K562 (cell line): ENCODE data around the gene BIVM. TPM values are rescaled to one million over a fixed set of nuclear protein-coding genes. Genes with fewer than 3 reads are reported as not detected.

Experiments used
- ATAC-seq: fragments of 200-7000 bp; cut with Tn5 transposase; 3 replicates; pipeline ENCODE4 v1.9.1; 2020; ENCODE audit warnings: moderate library complexity
- BruUV-seq: library from RNA; stranded (reverse); fragments of 400-500 nt; replicated peaks from 2 replicates; lab custom pipeline; 2021; lab: Mats Ljungman, UMichigan
- CTCF ChIA-PET: fragments of 300-600 bp; formaldehyde crosslinking; extraction: SDS; loops from one replicate; lab custom pipeline; 2021; ENCODE audit warnings: low intra/inter-chr PET ratio; lab: Yijun Ruan, JAX
- POLR2A ChIA-PET: fragments of 300-600, 350-650 bp; sonication (Branson Sonifier 250); formaldehyde crosslinking; extraction: SDS; loops from one replicate; lab custom pipeline; 2021; ENCODE audit warnings: antibody characterized with exemption, inconsistent platforms; lab: Yijun Ruan, JAX
- DNase-seq, 4 experiments: peaks; one replicate each; pipeline versions ENCODE4 v3.0.0 to v3.0.0-alpha.2; 2011 to 2018; ENCODE audit warnings: low spot score in 3 of 4, mixed read lengths in 3 of 4; ENCODE audit errors: extremely low read depth in 1 of 4
- FAIRE-seq: peaks from 2 replicates; lab custom pipeline; 2011; peaks lifted over from hg19 to GRCh38; lab: Jason Lieb, UNC
- H2AFZ ChIP-seq: 2 replicates; pipeline ENCODE4 v1.6.0; 2011; ENCODE audit warnings: low read depth, low read length, control low read depth, inconsistent platforms
- H3K27ac ChIP-seq: fragments of 200-600 bp; 3 replicates; pipeline ENCODE4 v1.8.0; 2011; ENCODE audit warnings: low read depth, mild to moderate bottlenecking, control low read depth, inconsistent platforms, low read length, moderate library complexity, mixed read lengths; ENCODE audit errors: extremely low read depth
- H3K27me3 ChIP-seq, 2 experiments: fragments of 300-600 bp in 1 of 2; 2 replicates in 1 of 2; 3 replicates in 1 of 2; pipeline versions ENCODE4 v1.6.0 to v1.8.0; 2011; ENCODE audit warnings: inconsistent platforms in 2 of 2, low read length in 2 of 2, mild to moderate bottlenecking in 1 of 2, mixed read lengths in 1 of 2, moderate library complexity in 1 of 2; ENCODE audit not compliant: control insufficient read depth in 2 of 2, insufficient read depth in 2 of 2
- H3K36me3 ChIP-seq: fragments of 300-600 bp; 3 replicates; pipeline ENCODE4 v1.8.0; 2011; ENCODE audit warnings: mild to moderate bottlenecking, low read length, inconsistent platforms; ENCODE audit not compliant: control insufficient read depth, insufficient read depth
- H3K4me1 ChIP-seq, 2 experiments: fragments of 200-600 bp in 1 of 2; replicated peaks in 1 of 2; 2 replicates in 1 of 2; 3 replicates in 1 of 2; pipeline versions ENCODE4 v1.5.1 to v1.8.0; 2011; ENCODE audit warnings: inconsistent platforms in 2 of 2, low read length in 2 of 2, mild to moderate bottlenecking in 1 of 2, mixed read lengths in 1 of 2, moderate library complexity in 1 of 2; ENCODE audit not compliant: control insufficient read depth in 2 of 2, insufficient read depth in 2 of 2
- H3K4me2 ChIP-seq: 2 replicates; pipeline ENCODE4 v1.6.1; 2011; ENCODE audit warnings: low read length, control low read depth, inconsistent platforms, mixed read lengths; ENCODE audit not compliant: insufficient read depth
- H3K4me3 ChIP-seq: fragments of 200-600 bp; sonication (generic), shearing (Covaris generic); 2 replicates; pipeline ENCODE4 v1.5.1; 2016; ENCODE audit warnings: control low read depth, inconsistent platforms
- H3K79me2 ChIP-seq: fragments of 200-600 bp; 3 replicates; pipeline ENCODE4 v1.8.0; 2011; ENCODE audit warnings: low read length, inconsistent platforms; ENCODE audit not compliant: control insufficient read depth, insufficient read depth
- H3K9ac ChIP-seq, 2 experiments: 2 replicates each; pipeline versions ENCODE4 v1.6.0 to v1.6.1; 2011; ENCODE audit warnings: low read depth in 2 of 2, low read length in 2 of 2, control low read depth in 1 of 2, inconsistent platforms in 1 of 2, mild to moderate bottlenecking in 1 of 2, mixed read lengths in 1 of 2; ENCODE audit not compliant: insufficient read depth in 1 of 2
- H3K9me1 ChIP-seq: one replicate; pipeline ENCODE4 v1.6.0; 2011; ENCODE audit warnings: inconsistent platforms, mild to moderate bottlenecking, low read length, moderate library complexity; ENCODE audit not compliant: control insufficient read depth, insufficient read depth
- H3K9me3 ChIP-seq: replicated peaks from 2 replicates; pipeline ENCODE4 v1.5.1; 2011; ENCODE audit warnings: low read depth, low read length, inconsistent platforms; ENCODE audit not compliant: control insufficient read depth, insufficient read depth
- H4K20me1 ChIP-seq: replicated peaks from 2 replicates; pipeline ENCODE4 v1.6.1; 2011; ENCODE audit warnings: low read length, inconsistent platforms, mixed read lengths; ENCODE audit not compliant: control insufficient read depth, insufficient read depth
- CREM ChIP-seq: IDR thresholded peaks from 2 replicates; pipeline ENCODE4 v1.6.1; 2014; ENCODE audit warnings: antibody characterized with exemption, low read depth
- HNRNPLL ChIP-seq: fragments of 200-400 bp; formaldehyde crosslinking; IDR thresholded peaks from 2 replicates; pipeline ENCODE4 v1.6.1; 2017; ENCODE audit warnings: low read length, low read depth, mild to moderate bottlenecking; ENCODE audit not compliant: poor library complexity, severe bottlenecking
- HNRNPUL1 ChIP-seq: fragments of 200-400 bp; formaldehyde crosslinking; IDR thresholded peaks from 2 replicates; pipeline ENCODE4 v1.6.1; 2017; ENCODE audit warnings: low read length
- TCFL5 ChIP-seq: fragments of 250-450 bp; sonication (Bioruptor Pico); conservative IDR thresholded peaks from 2 replicates; pipeline ENCODE4 v1.6.1; 2021; ENCODE audit warnings: mild to moderate bottlenecking, moderate library complexity, matching md5 sums
- ZNF143 ChIP-seq: sonication (generic); formaldehyde crosslinking; IDR thresholded peaks from 2 replicates; pipeline ENCODE4 v1.9.0; 2022; ENCODE audit warnings: mild to moderate bottlenecking, missing genetic modification reagents
- WGBS: fragments of 100-300 bp; shearing (Covaris generic); methylation state at CpG from one replicate; pipeline ENCODE4 v1.1.6; 2016; ENCODE audit warnings: low coverage, mixed read lengths; ENCODE audit not compliant: insufficient coverage; ENCODE audit errors: missing lambda C conversion rate; 5-methylcytosine and 5-hydroxymethylcytosine counted together
- in situ Hi-C: fragments of 300-500 bp; cut with MboI; formaldehyde crosslinking; loops from 4 replicates; pipeline ENCODE4 v1.15.0; 2018; ENCODE audit warnings: inconsistent platforms, mixed read lengths
- intact Hi-C: fragments of 100-400 bp; cut with micrococcal nuclease; formaldehyde crosslinking; loops from 2 replicates; pipeline ENCODE4 v1.14.2; 2022
- polyA plus RNA-seq, 8 experiments: library from polyadenylated mRNA; depleted of rRNA in 4 of 8; stranded (reverse) in 5 of 8; unstranded in 3 of 8; fragments of >200 nt; fragmentation: Nextera tagmentation in 2 of 8; fragmentation: Illumina TruSeq in 1 of 8; extraction: Ambion mirVana in 2 of 8; extraction: Trizol in 1 of 8; gene quantifications; 2 replicates each; pipeline versions ENCODE4 v1.2.1 to v1.2.3, GENCODE V29; 2011 to 2014; ENCODE audit warnings: inconsistent platforms in 1 of 8, missing spikeins in 1 of 8
- total RNA-seq, 7 experiments: library from RNA; depleted of rRNA in 6 of 7; stranded (reverse); fragments of >200 nt in 6 of 7; fragmentation: Illumina TruSeq in 2 of 7; extraction: Trizol in 2 of 7; gene quantifications; 2 replicates each; pipeline versions ENCODE4 v1.2.1 to v1.2.3, GENCODE V29; 2011 to 2021; ENCODE audit warnings: low replicate concordance in 1 of 7
- TF ChIP-seq, protein P1 (sequence below): fragments of 450-650 bp; IDR thresholded peaks from 2 replicates; pipeline ENCODE4 v1.7.1; 2018; ENCODE audit warnings: mild to moderate bottlenecking, low read depth; ENCODE audit not compliant: partially characterized antibody

BIVM gene
- total and polyA plus RNA-seq, 9 of the 15 experiments (the other 6 are each of a cell fraction or from before 2014, with no cell fraction given): 3.6 to 23.1 (median 16.8) TPM

DNA sequence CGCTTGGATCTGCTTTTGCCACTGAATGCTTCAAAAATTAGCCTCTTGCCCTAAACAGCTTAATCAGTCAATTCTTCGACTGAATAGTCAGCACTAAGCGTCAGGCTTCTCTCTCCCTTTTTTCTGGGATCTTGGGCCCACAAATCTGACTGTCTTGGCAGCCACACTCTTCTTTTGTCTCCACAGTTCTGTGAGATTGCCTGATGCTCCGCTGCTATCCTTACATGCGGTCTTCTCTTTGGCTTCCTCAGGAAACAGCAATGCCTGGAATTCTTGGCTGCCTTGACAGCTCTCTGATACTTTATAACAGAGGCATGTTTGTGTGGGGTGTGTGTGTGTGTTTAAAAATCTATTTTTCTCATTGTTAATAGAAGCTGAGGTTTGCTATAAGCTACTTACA, 79.6 kb downstream of the BIVM start:
- Histone ChIP-seq H3K27me3 (no peaks in the 10 kb centered on the region), H2AFZ (no peak overlapping the region), H3K4me1 (no peaks in the 10 kb centered on the region), H3K4me3 (no peak overlapping the region), H3K4me2 (no peak overlapping the region), H3K27ac (no peak overlapping the region), H3K79me2 (no peaks in the 10 kb centered on the region), H4K20me1 (no peaks in the 10 kb centered on the region), H3K36me3 (peaks cover 20% of the 10 kb centered on the region; the same call in 1 of the 3 replicates), H3K9me1 (no peaks in the 10 kb centered on the region), H3K9ac (no peak overlapping the region), H3K9me3 (no peaks in the 10 kb centered on the region)
- ChIA-PET CTCF (no interaction called here), POLR2A (no interaction called here)
- FAIRE-seq: no peak
- ATAC-seq: no peak
- no TSS peak for BruUV-seq
- in situ Hi-C loops (no loop called here), intact Hi-C loops (no loop called here)
- DNase-seq: no peak
- TF ChIP-seq CREM: no peak
- TF ChIP-seq ZNF143 (CRISPR knock-in tag): no peak
- TF ChIP-seq HNRNPLL: no peak
- no peak for TF ChIP-seq HNRNPUL1
- TF ChIP-seq, protein P1, sequence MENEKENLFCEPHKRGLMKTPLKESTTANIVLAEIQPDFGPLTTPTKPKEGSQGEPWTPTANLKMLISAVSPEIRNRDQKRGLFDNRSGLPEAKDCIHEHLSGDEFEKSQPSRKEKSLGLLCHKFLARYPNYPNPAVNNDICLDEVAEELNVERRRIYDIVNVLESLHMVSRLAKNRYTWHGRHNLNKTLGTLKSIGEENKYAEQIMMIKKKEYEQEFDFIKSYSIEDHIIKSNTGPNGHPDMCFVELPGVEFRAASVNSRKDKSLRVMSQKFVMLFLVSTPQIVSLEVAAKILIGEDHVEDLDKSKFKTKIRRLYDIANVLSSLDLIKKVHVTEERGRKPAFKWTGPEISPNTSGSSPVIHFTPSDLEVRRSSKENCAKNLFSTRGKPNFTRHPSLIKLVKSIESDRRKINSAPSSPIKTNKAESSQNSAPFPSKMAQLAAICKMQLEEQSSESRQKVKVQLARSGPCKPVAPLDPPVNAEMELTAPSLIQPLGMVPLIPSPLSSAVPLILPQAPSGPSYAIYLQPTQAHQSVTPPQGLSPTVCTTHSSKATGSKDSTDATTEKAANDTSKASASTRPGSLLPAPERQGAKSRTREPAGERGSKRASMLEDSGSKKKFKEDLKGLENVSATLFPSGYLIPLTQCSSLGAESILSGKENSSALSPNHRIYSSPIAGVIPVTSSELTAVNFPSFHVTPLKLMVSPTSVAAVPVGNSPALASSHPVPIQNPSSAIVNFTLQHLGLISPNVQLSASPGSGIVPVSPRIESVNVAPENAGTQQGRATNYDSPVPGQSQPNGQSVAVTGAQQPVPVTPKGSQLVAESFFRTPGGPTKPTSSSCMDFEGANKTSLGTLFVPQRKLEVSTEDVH: no peak
- TF ChIP-seq TCFL5 (CRISPR knock-in tag): no peak
- 33% methylated on average over 4 of the region's 5 CpGs for WGBS
